Dedifferentiated amniotic fluid mesenchymal stem cell (primary cell): ENCODE data around the gene C22orf31.
"Not testable (repeated sequence)": the region's sequence is repeated elsewhere in the genome, so short reads cannot be mapped to it uniquely, and the experiment has no call there.

Experiments
- DNase-seq: peaks from one replicate; pipeline ENCODE4 v3.0.0-alpha.2; 2016; ENCODE audit errors: extremely low spot score

The C22orf31 gene

DNA sequence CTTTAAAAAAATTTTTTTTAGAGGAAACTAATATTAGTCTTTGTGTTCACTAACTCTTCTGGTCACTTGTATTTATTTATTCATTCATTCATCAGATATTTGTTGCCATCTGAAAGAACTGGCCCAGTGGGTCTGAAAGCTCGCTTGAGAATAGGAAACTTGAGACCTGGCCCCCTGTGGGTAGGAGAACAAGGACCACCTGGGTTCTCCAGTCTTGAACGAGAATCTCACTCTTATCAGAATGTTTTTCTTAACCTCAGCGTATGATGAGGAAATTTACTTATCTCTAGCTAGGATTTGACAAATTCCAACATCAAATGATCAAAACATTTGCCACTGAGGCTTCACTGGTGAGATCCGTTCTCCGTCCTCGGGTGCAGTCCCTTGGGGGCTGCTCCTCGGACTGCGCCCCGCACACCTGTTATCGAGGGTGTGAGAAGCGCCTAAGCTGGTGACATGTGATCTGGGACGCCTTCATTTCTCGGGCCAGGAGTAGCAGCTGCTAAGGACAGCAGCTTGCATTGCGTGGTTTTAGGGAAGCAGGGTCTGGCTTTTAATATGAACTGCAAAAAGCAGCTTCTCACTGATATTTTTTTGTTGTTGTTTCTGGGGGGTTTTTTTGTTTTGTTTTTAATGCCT is 6.3 kb downstream of the C22orf31 start:
- DNase-seq, result no peak

DNA sequence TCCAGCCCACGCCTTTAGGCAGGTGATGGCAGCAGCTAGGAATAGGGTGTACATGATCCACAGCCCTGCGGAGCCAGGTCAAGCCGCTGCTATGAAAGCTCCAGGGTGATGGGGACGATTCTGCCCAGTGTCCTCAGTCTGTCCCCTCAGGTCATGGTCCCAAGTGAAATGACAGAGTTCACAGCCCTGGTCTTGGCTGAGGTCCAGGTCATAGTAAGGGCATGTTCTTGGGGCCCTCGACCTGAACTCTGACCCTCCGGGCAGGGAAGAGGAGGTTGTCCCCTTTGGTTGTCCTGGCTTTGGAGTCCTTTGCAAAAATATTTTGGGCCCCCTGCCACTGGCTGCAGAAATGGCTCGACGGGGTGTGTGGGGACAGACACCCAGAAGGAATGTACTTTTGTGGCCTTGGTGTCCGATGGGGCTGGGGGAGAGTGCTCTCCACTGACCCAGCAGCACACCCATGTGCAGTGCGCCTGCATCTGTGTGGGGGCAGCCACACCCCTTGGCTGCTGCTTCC is 7.3 kb downstream of the C22orf31 start:
- no peak for DNase-seq

DNA sequence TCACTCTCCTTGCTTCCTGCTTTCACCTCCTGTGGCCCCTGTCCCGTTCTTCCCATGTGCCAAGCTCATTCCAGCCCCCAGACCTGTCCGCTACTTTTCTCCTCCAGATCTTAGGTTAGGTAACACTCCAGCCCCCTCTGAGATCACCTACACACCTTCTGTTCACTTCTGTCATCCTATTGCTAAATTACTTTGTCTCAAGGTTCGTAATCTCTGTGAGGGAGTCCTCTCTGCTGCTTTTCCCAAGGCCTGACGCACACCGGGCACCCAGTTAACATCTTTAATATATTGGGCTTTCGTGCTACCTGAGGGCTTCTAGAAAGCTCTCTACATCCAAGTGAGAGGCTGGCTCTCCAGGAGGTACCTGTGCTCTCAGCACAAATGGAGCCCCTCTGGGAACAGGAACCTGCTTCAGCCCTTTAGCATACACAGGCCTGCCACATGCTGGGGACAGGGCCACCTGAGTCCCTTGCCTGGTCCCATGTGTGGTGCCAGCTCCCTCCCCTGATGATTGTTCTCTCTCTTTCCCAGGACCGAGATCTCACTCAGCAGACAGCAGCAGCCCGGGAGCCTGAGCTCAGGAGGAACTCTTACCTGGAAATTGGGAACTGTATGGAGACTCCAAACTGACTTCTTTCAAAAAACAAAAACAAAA is 8.5 kb downstream of the C22orf31 start:
- no peak for DNase-seq

DNA sequence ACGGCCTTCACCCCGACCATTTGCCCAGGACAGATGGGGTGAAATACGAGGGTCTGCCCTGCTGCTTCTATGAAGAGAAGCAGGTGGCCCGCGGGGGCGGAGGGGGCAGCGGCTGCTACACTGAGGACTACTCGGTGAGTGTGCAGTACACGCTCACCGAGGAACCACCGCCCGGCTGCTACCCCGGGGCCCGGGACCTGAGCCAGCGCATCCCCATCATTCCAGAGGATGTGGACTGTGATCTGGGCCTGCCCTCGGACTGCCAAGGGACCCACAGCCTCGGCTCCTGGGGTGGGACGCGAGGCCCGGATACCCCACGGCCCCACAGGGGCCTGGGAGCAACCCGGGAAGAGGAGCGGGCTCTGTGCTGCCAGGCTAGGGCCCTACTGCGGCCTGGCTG is 11.2 kb downstream of the C22orf31 start:
- DNase-seq, result no peak

GRCh38 chr22:29049655-29050263 is 11.9 kb downstream of the C22orf31 start:
- DNase-seq, result no peak

DNA sequence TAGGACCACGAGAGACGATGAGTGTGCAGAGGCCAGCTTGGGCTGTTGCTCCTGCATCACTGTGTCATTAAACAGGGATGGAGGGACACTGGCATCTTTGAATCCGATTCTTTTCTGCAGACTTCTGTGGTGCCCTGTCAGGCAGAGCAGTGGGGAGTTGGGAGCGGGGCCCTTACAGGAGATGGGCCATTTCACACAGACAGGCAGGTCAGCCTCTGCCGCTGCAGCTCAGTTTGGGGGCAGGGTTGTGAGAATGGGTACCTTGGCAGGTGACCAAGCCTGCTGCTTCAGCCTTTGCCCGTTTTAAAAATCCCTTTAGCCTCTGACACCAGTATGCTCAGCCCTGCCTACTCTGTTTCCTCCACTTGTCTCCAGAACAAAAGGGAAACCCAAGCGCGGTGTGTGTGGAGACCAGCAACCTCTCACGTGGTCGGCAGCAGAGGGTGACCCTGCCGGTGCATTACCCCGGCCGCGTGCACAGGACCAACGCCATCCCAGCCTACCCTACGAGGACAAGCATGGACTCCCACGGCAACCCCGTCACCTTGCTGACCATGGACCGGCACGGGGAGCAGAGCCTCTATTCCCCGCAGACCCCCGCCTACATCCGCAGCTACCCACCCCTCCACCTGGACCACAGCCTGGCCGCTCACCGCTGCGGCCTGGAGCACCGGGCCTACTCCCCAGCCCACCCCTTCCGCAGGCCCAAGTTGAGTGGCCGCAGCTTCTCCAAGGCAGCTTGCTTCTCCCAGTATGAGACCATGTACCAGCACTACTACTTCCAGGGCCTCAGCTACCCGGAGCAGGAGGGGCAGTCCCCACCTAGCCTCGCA is 12.6 kb downstream of the C22orf31 start:
- DNase-seq, result no peak

- DNase-seq, result peak; percentile 33
Observed at GRCh38 chr22:29044657-29045176, 16.9 kb downstream of the C22orf31 start.

DNA sequence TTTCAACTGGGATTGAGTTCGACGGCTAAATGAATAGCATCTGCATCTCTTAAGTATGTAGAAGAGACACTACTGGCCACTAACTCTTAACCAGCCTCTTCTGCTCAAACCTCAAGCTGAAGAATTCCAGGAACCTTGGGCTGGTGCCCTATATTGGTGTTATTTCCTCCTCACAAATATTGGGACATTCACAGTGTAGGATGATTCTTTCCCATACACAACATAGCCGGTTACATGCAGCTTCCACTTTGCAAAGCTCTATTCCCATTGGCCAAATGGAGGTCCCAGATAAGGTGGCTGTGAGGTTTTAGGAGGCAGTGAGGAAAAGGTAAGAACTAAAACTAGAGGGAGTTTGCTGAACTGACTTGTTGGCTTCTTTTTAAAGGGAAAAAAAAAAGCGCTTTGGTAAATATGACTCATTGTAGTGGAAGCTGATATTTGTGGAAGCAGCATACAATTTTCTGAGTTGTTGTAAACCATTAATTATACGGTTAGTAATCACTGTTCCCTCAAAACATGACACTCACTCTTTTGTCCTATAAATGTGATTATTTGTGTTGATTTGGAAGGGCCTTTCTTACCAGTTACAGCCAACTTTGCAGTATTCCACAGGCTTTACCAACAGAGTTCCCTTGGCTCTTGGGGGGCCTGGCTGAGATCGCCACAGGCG is 17.6 kb downstream of the C22orf31 start:
- DNase-seq, result peak; percentile 73

DNA sequence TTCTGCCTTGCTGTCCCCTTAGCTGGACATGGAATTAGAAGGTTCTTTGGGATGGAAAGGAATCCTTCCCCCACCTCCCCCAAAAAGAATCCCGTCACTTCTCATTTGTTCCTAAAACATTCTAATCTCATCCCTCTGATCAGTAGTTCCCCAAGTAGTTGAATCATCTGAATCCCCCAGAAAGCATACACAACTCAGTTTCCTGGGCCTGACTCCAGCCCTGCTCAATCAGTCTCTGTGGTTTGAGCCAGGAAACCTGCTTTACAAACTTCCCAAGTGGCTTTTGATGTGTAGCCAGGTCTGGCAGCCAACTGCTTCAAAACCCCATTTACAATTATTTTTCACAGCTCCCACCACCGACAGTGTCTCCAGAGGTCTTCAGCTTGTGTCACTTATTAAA is 20.2 kb downstream of the C22orf31 start:
- no peak for DNase-seq

DNA sequence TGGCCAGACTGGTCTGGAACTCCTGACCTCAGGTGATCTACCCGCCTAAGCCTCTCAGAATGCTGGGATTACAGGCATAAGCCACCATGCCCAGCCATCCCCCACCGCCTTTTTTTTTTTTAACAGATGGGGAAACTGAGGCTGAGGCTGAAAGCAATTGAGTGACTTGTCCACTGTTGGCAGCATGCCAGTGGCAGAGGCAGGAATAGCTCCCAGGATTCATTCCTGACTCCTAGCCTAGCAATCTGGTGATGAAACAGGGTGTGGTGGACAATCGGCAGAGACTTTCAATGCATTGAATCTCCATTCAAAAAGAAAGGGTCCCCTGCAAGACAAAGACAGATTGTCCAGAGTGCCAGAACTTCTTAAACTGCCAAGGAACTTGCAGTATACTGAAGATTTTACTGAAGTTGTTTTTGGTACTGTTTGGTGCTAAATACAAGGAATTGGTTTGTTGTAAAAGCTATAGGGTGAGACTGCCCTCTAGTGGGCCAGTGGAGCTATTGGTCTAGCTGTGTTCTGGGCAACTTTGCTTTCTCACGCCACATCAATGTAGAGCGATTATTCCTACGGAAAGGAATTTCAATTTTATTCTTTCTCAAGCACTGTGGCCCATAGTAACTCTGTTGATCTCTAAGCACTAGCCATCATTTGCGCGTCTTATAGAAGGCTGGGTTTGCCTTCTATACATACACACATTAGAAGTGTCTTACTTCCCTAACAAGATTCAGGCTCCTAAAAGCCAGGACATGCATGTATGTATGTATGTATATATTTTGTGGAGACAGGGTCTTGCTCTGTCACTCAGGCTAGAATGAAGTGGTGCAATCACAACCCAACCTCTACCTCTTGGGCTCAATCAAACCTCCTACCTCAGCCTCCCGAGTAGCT is 21.0 kb downstream of the C22orf31 start:
- peak; percentile 93 for DNase-seq

DNA sequence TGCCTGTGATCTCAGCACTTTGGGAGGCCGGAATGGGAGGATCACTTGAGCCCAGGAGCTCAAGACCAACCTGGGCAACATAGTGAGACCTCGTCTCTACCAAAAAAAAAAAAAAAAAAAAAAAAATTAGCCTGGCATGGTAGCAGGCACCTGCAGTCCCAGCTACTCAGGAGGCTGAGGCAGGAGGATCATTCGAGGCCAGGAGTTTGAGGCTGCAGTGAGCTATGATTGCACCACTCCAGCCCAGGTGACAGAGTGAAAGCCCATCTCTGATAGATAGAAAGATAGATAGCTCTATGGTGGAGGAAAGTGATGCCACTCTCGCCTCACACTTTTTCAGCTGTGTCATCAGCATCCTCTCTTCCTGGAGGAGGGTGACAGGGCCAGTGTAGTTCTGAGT is 21.9 kb downstream of the C22orf31 start:
- not testable (repeated sequence) for DNase-seq

DNA sequence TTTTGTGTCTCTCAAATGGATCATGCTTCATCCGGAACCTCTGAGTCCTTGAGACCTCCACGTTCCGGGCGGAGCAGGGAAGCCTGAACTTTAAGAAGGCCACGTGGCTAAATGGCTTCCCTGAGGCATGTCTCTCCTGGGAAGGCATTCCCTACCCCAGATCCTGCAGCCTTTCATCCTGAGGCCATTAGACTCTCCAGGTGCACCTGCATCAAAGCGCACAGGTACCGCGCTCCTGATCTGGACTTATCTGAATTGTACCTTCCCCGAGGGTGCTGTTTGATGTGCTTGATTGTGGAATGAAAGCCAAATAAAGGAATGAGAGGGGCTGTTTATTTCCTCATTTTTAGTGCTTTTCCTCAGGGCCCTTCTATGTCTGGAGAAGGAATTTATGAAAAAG is 22.5 kb downstream of the C22orf31 start:
- no peak for DNase-seq

DNA sequence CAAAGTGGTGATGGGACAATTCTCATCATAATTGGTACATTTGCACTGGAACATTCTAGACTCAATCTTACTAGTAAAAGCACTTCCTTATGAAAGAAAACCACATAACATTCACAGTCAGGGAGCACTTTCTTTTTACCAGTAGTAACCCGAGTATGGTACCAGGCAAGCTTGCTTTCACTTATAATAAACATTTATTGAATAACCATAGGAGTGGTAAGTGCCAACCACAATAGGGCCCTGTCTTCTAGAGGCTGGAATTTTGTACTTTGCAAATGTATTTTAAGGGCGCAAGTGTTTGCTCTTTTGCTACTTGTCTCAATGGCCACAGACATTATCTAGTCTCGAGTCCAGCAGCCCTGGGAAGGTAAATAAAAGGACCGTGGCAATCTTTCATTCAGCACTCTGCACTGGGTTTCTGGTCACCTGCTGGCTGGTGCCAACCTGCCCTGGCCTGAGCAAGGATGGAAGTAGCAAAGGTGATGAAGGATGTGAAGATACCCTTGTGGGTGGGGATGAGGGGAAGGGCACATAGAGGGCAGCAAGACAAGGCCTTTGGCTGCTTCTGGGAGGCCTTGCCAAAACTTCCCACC is 24.2 kb downstream of the C22orf31 start:
- no peak for DNase-seq

- no peak for DNase-seq
Observed at GRCh38 chr22:29032584-29032983, 29.0 kb downstream of the C22orf31 start.

DNA sequence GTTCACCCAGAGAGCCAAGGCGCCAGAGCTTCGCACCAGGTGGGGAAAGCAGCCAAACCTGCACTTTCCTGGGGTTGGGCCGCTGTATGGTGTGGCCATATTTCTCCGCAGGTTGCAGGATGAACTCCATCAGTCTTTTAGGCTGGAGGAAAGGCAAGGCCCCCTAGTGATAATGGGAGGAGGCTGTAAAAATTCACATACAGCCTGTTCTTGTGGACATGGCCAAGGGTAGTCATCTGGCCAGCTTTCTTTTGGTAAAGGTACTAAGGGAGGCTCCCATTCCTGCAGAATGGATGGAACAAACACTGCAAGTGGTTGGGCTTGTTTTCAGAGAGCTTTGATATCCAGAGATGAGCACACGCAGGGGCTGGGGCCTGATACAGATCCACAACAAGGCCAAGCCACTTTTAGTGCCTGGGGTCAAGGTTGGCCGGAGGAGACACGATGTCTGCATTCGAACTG is 29.6 kb downstream of the C22orf31 start:
- no peak for DNase-seq

DNA sequence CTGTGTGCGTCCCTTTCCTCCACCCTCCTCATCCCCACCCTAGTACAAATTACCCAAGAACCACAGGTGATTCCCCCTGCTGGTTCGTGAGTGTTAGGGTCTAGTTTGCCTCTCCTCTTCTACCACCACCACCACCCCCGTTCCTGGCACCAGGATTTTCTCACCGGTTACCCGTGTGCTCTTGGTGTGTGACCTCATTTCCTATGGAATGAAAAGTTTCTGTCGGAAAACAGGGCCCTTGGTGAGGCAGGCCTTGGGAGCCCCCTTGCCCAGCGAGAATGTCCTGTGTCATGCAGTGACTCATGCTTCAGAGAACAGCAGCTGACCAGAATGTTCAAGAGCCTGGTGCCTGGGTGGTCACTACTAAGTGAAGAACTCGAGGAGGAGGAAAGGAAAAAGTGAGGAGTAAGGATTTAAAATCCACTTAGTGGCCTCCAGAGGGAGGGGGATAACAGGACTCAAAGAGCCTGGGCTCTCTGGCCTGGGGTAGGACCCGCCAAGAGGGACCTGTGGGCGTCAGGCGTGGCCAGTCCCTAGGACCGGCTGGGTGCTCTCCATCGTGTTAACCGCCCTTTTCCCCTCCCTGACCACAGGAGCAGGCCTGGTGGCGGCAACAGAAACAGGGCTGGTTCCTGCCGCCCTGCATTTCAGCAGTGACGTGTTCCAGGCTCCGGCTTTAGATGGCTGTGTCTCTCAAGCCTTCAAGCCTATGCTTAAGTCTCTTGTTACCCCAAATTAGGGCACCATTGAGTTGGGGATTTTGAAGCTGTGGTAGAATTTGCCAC is 30.2 kb downstream of the C22orf31 start:
- DNase-seq, result peak; percentile 83

DNA sequence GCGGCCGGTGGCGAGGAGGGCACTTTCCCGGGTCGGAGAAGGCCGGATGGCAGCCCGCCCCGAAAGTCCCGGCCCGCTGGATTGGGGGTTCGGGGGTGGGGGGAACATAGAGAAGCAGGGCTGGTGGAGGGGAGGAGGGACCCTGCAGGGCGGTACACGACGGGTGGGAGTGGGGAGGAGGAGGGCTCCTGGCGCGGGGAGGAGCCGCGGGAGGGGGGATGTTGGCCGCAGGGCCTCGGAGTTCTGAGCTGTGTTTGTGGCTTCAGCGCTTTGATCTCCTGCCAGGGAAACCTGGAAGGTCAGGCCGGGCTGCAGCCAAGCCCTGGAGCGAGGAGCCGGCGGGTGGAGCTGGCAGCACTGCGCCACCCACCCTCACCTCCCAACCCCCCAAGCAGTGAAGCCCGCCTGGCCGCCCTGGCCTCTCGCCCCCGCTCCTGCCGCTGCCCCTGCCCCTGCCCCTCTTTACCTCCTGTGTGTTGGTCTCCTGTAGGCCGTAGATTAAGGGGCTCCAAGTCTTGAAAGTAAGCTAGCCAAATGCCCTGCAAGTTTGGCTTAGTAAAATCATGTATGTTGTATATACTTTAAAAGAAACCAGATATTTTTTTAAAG is 30.9 kb downstream of the C22orf31 start:
- no peak for DNase-seq

DNA sequence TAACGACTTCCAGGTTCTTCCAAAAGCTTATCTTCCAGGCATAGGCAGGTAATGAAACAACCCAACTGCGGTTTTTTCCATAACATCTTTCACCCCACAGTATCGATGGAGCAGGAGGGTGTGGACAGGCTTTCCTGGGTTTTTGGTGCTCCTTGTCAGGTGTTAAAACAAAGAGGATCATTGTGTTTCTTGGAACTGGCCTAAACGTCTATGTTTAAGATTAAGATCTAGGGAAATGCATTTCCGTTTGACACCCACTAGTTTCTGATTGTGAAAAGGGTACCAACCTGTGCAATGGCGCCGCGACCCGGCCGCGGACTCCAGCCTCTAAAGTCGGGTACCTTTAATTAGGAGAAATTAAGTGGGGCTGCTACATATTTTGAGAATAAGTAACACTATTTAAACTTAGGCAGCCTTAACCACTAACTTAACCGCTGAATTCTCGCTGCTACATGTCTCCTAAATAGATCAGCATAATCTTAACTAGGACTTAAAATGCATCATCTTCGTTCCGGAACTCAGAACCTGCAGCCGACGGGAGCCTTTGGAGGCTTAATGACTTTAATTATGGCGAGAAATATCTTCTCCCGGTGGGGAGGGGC is 31.5 kb downstream of the C22orf31 start:
- DNase-seq, result no peak
